Fibroblast of skin of left quadriceps (primary cell): ENCODE results near the gene CBY1.
"Not testable (repeated sequence)": the region's sequence is repeated elsewhere in the genome, so short reads cannot be mapped to it uniquely, and the experiment has no call there.

Source experiments
- DNase-seq, 2 experiments: peaks; one replicate each; pipeline ENCODE4 v3.0.0-alpha.2; 2013; ENCODE audit warnings: low read depth in 2 of 2

CBY1 gene

GRCh38 chr22:38656256-38657044, at the start of gene CBY1, which contains the start of gene FAM227A:
TSS of gene CBY1 (plus strand) at chr22:38656638. CDS start at chr22:38668055, 11,417 bp downstream.
TSS of gene FAM227A (minus strand) at chr22:38656392. CDS start at chr22:38650168, 6,224 bp downstream.
- peak; percentile 64 to 69 for DNase-seq

- no peak for DNase-seq
Observed at GRCh38 chr22:38607680-38608079, 48.8 kb upstream of the CBY1 start.

- no peak for DNase-seq
Observed at GRCh38 chr22:38608992-38609750, 47.3 kb upstream of the CBY1 start.

- DNase-seq: no peak
Observed at GRCh38 chr22:38610234-38610633, 46.2 kb upstream of the CBY1 start.

GRCh38 chr22:38611559-38611958, 44.9 kb upstream of the CBY1 start:
- no peak for DNase-seq

- DNase-seq: no peak
Observed at GRCh38 chr22:38612217-38613006, 44.0 kb upstream of the CBY1 start.

DNA sequence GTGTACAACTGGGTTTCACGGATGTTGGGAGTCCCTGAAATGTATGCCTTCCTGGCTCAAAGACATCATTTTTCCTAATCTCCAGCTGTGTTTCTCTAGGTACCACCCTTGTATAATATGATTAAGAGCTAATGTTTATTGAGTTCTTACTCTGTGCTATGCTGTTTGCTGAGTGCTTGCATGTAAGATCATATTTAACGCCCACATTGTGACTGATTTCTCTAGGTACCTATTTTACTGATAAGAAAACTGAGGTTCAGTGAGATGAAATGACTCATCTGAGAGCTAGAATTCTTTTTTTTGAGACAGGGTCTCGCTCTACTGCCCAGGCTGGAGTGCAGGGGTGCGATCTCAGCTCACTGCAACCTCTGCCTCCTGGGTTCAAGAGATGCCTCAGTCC, 42.9 kb upstream of the CBY1 start:
- no peak for DNase-seq

GRCh38 chr22:38614332-38615063, 41.9 kb upstream of the CBY1 start:
- no peak for DNase-seq

DNA sequence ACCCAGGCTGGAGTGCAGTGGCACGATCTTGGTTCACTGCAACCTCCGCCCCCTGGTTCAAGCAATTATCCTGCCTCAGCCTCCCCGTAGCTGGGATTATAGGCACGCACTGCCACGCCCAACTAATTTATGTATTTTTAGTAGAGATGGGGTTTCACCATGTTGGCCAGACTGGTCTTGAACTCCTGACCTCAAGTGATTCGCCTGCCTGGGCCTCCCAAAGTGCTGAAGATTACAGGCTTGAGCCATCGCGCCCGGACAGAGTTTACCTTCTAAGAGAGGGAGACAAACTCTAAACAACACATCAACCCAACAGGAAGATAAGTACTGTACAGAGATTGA, 41.4 kb upstream of the CBY1 start:
- not testable (repeated sequence) for DNase-seq

- no peak for DNase-seq
Observed at GRCh38 chr22:38618258-38618657, 38.2 kb upstream of the CBY1 start.

GRCh38 chr22:38618682-38619081, 37.8 kb upstream of the CBY1 start:
- no peak for DNase-seq

- no peak for DNase-seq
Observed at GRCh38 chr22:38623351-38623750, 33.1 kb upstream of the CBY1 start.

GRCh38 chr22:38628444-38628843, 28.0 kb upstream of the CBY1 start:
- no peak for DNase-seq

GRCh38 chr22:38629108-38629507, 27.3 kb upstream of the CBY1 start:
- DNase-seq: no peak

DNA sequence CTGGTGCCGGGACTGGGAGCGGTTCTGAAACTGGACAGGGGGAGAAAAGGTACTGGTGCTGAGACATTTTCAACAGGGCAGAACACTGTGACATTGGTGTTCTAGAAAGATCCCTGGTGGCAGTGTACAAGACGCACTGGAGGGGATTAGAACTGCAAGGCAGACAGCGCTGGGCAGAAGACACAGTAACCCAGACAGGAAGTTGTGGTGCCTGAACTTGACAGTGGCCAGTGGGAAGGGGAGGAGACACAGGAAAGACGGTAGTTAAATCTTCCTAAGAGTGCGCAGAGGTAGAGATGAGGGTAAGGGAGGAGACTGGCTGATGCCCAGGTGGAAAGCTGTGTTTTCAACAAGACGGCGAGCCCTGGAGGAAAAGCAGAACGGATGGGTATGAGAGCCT, 24.7 kb upstream of the CBY1 start:
- DNase-seq: no peak

DNA sequence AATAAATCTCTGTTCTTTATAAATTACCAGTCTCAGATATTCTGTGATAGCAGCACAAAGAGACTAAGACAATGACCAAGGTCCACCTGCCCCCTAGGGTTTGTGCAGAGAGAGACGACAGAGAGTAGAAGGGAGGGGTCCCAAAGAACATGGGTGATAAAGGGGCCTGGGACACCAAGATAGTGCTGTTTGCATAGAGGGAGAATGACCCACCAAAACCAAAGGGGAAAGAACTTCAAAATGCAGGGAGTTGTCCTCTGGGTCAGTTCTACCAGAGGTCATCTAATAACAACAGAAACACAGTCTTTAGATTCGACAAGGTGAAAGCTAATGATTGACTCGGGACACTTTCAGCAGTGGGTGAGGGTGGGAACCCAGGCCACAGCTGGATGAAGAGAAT, 23.9 kb upstream of the CBY1 start:
- DNase-seq: no peak

DNA sequence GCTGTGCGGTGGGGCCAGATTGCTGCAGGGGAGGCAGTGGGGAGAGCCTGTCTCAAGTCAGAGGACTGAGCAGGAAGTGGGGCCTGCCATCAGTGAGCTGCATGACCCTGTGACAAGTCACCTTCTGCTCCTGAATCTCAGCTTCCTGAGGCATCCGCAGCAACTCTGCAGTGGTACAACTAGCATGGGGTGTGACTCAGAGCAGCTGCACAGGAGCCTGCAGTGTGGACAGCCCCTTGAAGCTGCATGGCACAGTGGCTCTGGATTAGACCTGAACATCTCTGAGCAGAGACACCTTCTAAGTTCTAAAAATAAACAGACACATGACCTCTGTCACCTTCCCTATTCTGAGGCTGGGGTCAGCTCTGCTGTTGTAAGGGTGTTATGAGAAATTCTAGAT, 18.2 kb upstream of the CBY1 start:
- no peak for DNase-seq

GRCh38 chr22:38638728-38639127, 17.7 kb upstream of the CBY1 start:
- no peak for DNase-seq

DNA sequence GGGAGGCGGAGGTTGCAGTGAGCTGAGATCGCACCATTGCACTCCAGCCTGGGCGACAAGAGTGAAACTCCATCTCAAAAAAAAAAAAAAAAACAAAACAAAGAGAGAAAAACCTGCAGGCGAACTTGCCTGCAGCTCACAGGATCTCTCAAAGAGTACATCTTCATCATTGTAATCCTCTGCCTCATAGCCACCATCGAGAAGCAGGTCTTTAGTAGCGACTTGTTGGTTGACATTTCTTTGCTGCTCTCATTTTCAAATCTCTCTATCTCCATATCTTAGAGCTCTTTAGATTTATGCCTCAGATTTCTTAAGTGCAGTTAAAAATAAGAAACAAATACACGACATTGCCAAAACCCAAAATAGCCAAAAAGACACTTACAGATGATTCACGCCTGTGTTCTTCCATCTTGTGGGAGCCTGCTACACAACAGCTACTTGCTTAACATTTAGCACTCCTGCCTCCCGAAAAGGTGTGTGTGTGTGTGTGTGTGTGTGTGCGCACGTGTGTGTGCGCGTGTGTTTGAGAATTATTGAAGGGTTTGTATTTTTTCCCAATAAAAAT, 14.9 kb upstream of the CBY1 start:
- DNase-seq: no peak

- DNase-seq: not testable (repeated sequence)
Observed at GRCh38 chr22:38644245-38644644, 12.2 kb upstream of the CBY1 start.

DNA sequence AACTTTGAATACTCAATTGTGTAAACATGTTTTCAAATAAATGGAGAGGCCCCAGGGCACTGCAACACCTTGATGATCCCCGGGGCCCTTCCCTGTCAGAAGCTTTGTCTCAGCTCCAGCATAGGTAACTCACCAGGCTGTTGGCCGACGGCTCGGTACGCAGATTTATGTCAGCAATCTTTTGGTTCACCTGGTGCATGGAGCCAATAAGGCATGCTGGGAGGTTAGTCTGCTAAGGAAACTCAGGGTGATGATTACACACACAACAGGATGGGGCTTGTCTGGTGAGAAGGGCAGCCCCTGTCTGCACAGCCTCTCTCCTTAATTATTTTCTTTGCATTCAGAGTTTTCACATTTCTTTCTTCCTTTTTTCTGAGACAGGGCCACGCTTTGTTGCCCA, 11.0 kb upstream of the CBY1 start:
- no peak for DNase-seq
